ENCODE measurements around the gene RELN. TPM values are rescaled to one million over a fixed set of nuclear protein-coding genes. Genes with fewer than 3 reads are reported as not detected.
"Not testable (repeated sequence)": the region's sequence is repeated elsewhere in the genome, so short reads cannot be mapped to it uniquely, and the experiment has no call there.

The RELN gene
- total RNA-seq, 1 experiment from 2014 or later = 0.31 TPM

- Mint-ChIP-seq H3K4me1 (ENCODE audit: low read depth, unreplicated experiment) (no peaks in the 10 kb centered on the region), H3K9me3 (ENCODE audit: low read depth, unreplicated experiment) (no peaks in the 10 kb centered on the region), H3K4me3 (ENCODE audit: low read depth, unreplicated experiment) (no peak overlapping the region), H3K27me3 (ENCODE audit: unreplicated experiment) (no peaks in the 10 kb centered on the region), H3K36me3 (ENCODE audit: insufficient read depth, unreplicated experiment) (no peaks in the 10 kb centered on the region), H3K27ac (ENCODE audit: unreplicated experiment) (no peak overlapping the region)
- intact Hi-C loops (cut with micrococcal nuclease; ENCODE audit: unreplicated experiment) = no loop called here
- no TSS peak for BruUV-seq (replicated peaks)
- TF ChIP-seq CTCF (IDR thresholded peaks at IDR 0.05; ENCODE audit: unreplicated experiment) = no peak
- CTCF ChIA-PET = interaction anchor here (0.6 kb wide), 1 partner anchor 54 kb away, joined by 3 read pairs; no protein-coding TSS in a partner anchor
- no peak for DNase-seq
Observed at GRCh38 chr7:103824251-103824650, 165.2 kb downstream of the RELN start.

DNA sequence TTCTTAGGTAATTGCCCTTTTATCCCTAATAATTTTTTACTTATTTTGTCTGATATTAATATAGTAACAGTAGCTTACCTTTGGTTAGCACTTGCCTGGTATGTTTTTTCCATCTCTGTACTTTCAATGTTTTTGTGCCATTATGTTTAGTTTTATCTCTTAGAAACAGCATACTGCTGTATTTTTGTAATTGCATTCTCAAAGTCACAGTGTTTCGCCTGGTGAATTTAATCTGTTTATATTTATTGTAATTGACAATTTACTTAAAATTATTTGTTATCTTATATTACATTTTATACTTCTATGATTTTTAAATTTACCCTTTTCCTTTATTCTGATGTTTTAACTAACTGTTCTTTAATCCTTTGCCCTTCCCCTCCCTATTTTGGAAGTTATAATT, 166.4 kb downstream of the RELN start:
- H3K4me3 Mint-ChIP-seq (ENCODE audit: low read depth, unreplicated experiment) = no peak overlapping the region
- no peaks in the 10 kb centered on the region for H3K36me3 Mint-ChIP-seq (ENCODE audit: insufficient read depth, unreplicated experiment)
- no peaks in the 10 kb centered on the region for H3K4me1 Mint-ChIP-seq (ENCODE audit: low read depth, unreplicated experiment)
- DNase-seq = no peak
- BruUV-seq (replicated peaks) = no TSS peak
- no peaks in the 10 kb centered on the region for H3K27me3 Mint-ChIP-seq (ENCODE audit: unreplicated experiment)
- CTCF ChIA-PET = no interaction called here
- intact Hi-C loops (cut with micrococcal nuclease; ENCODE audit: unreplicated experiment) = no loop called here
- no peak for TF ChIP-seq CTCF (IDR thresholded peaks at IDR 0.05; ENCODE audit: unreplicated experiment)
- H3K9me3 Mint-ChIP-seq (ENCODE audit: low read depth, unreplicated experiment) = no peaks in the 10 kb centered on the region
- H3K27ac Mint-ChIP-seq (ENCODE audit: unreplicated experiment) = no peak overlapping the region

GRCh38 chr7:103821092-103821491, 168.4 kb downstream of the RELN start:
- Mint-ChIP-seq H3K9me3 (ENCODE audit: low read depth, unreplicated experiment) (no peaks in the 10 kb centered on the region), H3K4me1 (ENCODE audit: low read depth, unreplicated experiment) (no peaks in the 10 kb centered on the region), H3K4me3 (ENCODE audit: low read depth, unreplicated experiment) (no peak overlapping the region), H3K27ac (ENCODE audit: unreplicated experiment) (no peak overlapping the region), H3K27me3 (ENCODE audit: unreplicated experiment) (no peaks in the 10 kb centered on the region), H3K36me3 (ENCODE audit: insufficient read depth, unreplicated experiment) (no peaks in the 10 kb centered on the region)
- CTCF ChIA-PET = interaction anchor here (0.6 kb wide), 1 partner anchor 17 kb away, joined by 6 read pairs; no protein-coding TSS in a partner anchor
- intact Hi-C loops (cut with micrococcal nuclease; ENCODE audit: unreplicated experiment) = no loop called here
- DNase-seq = no peak
- no peak for TF ChIP-seq CTCF (IDR thresholded peaks at IDR 0.05; ENCODE audit: unreplicated experiment)
- BruUV-seq (replicated peaks) = no TSS peak

GRCh38 chr7:103815972-103816371, 173.5 kb downstream of the RELN start:
- H3K9me3 Mint-ChIP-seq (ENCODE audit: low read depth, unreplicated experiment); intact Hi-C loops (cut with micrococcal nuclease; ENCODE audit: unreplicated experiment); CTCF ChIA-PET; H3K27ac Mint-ChIP-seq (ENCODE audit: unreplicated experiment); DNase-seq; H3K4me3 Mint-ChIP-seq (ENCODE audit: low read depth, unreplicated experiment); H3K27me3 Mint-ChIP-seq (ENCODE audit: unreplicated experiment); BruUV-seq (replicated peaks); H3K36me3 Mint-ChIP-seq (ENCODE audit: insufficient read depth, unreplicated experiment): not testable (repeated sequence)
- H3K4me1 Mint-ChIP-seq (ENCODE audit: low read depth, unreplicated experiment) = peaks cover 15% of the 10 kb centered on the region

DNA sequence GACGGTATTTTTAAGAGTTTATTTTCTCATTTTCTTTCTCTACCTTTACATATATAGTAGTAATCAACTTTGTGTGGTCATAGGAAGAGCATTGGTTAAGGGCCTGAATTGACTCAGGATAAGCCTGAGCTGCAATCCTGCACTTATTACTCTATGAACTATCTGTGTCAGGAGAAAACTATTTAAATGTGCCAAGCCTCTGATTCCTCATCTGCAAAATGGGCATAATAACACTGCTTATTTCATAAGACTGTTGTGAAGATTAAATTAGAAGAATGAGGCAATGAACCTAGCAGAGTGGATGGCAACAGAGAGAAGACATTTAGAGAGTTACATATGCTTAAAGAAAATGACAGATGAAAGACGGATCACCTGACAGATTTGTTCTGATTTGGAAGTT, 175.5 kb downstream of the RELN start:
- intact Hi-C loops (cut with micrococcal nuclease; ENCODE audit: unreplicated experiment) = no loop called here
- CTCF ChIA-PET = interaction anchor here (0.8 kb wide), 1 partner anchor 124 kb away, joined by 4 read pairs; no protein-coding TSS in a partner anchor
- BruUV-seq (replicated peaks) = no TSS peak
- H3K36me3 Mint-ChIP-seq (ENCODE audit: insufficient read depth, unreplicated experiment) = no peaks in the 10 kb centered on the region
- no peak for DNase-seq
- H3K27me3 Mint-ChIP-seq (ENCODE audit: unreplicated experiment) = no peaks in the 10 kb centered on the region
- H3K4me1 Mint-ChIP-seq (ENCODE audit: low read depth, unreplicated experiment) = peaks cover 34% of the 10 kb centered on the region
- H3K9me3 Mint-ChIP-seq (ENCODE audit: low read depth, unreplicated experiment) = peaks cover 2% of the 10 kb centered on the region
- H3K27ac Mint-ChIP-seq (ENCODE audit: unreplicated experiment) = no peak overlapping the region
- no peak for TF ChIP-seq CTCF (IDR thresholded peaks at IDR 0.05; ENCODE audit: unreplicated experiment)
- no peak overlapping the region for H3K4me3 Mint-ChIP-seq (ENCODE audit: low read depth, unreplicated experiment)

Data from Calu3 (cell line).